Measurements from ENCODE around the gene NDUFAF3.

DNA sequence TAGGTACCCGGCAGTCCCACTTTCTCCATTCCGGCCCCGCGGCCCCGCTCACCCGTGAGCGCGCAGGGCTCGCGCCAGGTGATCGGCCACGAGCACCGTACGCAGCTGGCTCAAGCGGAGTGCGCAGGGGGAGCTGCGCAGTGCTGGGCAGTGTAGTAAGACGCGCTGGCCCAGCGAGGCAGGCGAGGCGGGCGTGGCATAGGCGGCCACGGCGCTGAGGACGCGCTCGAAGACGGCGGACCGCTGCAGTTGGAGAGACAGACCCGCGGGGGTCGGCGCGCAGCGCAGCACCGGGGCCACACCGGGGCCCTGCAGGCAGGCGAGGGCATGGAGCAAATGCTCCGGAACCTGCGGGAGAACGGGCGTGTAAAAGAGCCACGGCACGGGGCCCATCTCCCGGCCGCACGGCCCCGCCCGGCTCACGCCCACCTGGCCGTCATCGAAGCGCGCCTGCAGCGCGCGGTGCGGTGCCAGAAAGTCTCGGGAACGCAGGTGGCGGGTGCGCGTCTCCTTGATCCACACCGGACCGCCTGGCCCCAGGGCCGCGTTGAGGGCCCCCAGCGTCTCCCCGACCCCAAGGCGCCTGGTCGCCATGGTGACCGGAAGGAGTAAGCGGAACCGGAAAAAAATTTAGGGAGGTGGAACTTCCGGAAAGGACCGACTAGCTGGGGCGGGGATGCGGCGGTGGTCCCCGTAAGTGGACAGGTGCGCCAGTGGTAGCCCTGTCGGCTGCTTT is 3.8 kb upstream of the NDUFAF3 start, which contains the start of gene DALRD3:
- TF ChIP-seq, protein P1, sequence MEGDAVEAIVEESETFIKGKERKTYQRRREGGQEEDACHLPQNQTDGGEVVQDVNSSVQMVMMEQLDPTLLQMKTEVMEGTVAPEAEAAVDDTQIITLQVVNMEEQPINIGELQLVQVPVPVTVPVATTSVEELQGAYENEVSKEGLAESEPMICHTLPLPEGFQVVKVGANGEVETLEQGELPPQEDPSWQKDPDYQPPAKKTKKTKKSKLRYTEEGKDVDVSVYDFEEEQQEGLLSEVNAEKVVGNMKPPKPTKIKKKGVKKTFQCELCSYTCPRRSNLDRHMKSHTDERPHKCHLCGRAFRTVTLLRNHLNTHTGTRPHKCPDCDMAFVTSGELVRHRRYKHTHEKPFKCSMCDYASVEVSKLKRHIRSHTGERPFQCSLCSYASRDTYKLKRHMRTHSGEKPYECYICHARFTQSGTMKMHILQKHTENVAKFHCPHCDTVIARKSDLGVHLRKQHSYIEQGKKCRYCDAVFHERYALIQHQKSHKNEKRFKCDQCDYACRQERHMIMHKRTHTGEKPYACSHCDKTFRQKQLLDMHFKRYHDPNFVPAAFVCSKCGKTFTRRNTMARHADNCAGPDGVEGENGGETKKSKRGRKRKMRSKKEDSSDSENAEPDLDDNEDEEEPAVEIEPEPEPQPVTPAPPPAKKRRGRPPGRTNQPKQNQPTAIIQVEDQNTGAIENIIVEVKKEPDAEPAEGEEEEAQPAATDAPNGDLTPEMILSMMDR (IDR thresholded peaks at IDR 0.05) = no peak
- TF ChIP-seq POLR2AphosphoS5 (IDR thresholded peaks at IDR 0.05; ENCODE audit: insufficient read depth in 1 of 2, low read depth in 1 of 2) (peak; percentile 34 to 80), POLR2A (IDR thresholded peaks at IDR 0.05) (peak in 1 of 2 donors; percentile 8)

Measured in vagina (tissue), 2 donors.